HCT116 (cell line): ENCODE measurements around the gene VAV2. TPM values are rescaled to one million over a fixed set of nuclear protein-coding genes. Genes with fewer than 3 reads are reported as not detected.
A peak's percentile ranks its signal among the peaks of the same experiment; 100 is the strongest.

Source experiments
- ATAC-seq: fragments of 200-7000 bp; cut with Tn5 transposase; 2 replicates; pipeline ENCODE4 v1.9.1; 2020; ENCODE audit warnings: mild to moderate bottlenecking, moderate library complexity
- BruUV-seq: library from RNA; stranded (reverse); fragments of 400-500 nt; replicated peaks from 2 replicates; lab custom pipeline; 2021; lab: Mats Ljungman, UMichigan
- CTCF ChIA-PET: fragments of 300-600 bp; sonication (Branson Sonifier 250); formaldehyde crosslinking; loops from one replicate; lab custom pipeline; 2021; ENCODE audit warnings: antibody characterized with exemption; lab: Charles Lee
- POLR2A ChIA-PET: fragments of 300-600, 350-600 bp; sonication (Branson Sonifier 250); formaldehyde crosslinking; loops from one replicate; lab custom pipeline; 2021; ENCODE audit warnings: antibody characterized with exemption; lab: Charles Lee
- RAD21 ChIA-PET, 2 experiments: fragments of 300-600 bp; sonication (Branson Sonifier 250); formaldehyde crosslinking; loops; one replicate each; lab custom pipeline; 2023; ENCODE audit warnings: low total read pairs in 2 of 2; ENCODE audit not compliant: uncharacterized antibody in 2 of 2, unreplicated experiment in 2 of 2, low non-redundant PET in 1 of 2; lab: Charles Lee
- DNase-seq: peaks from one replicate; pipeline ENCODE4 v3.0.0-alpha.2; 2010; ENCODE audit warnings: low read depth, low spot score
- H2AFZ ChIP-seq: fragments of 200-600 bp; shearing (Covaris generic), sonication (generic); 2 replicates; pipeline ENCODE4 v1.6.1; 2017; ENCODE audit warnings: low read depth, mixed run types, mixed read lengths, antibody characterized with exemption, low read length; ENCODE audit not compliant: poor library complexity, severe bottlenecking
- H3K27ac ChIP-seq: 2 replicates; pipeline ENCODE4 v1.5.1; 2012; ENCODE audit warnings: low read depth, low read length
- H3K27me3 ChIP-seq: fragments of 200-600 bp; sonication (generic); 2 replicates; pipeline ENCODE4 v1.6.1; 2016; ENCODE audit warnings: mixed run types, low read length, mixed read lengths; ENCODE audit not compliant: insufficient read depth
- H3K36me3 ChIP-seq, 2 experiments: fragments of 200-500 bp in 1 of 2; fragments of 200-600 bp in 1 of 2; sonication (Bioruptor generic) in 1 of 2; sonication (generic) in 1 of 2; 2 replicates each; pipeline versions ENCODE4 v1.5.1 to v1.6.1; 2014 to 2016; ENCODE audit warnings: low read length in 2 of 2, inconsistent platforms in 1 of 2, mixed read lengths in 1 of 2, mixed run types in 1 of 2; ENCODE audit not compliant: insufficient read depth in 2 of 2, control insufficient read depth in 1 of 2
- H3K4me1 ChIP-seq, 2 experiments: fragments of 200-600 bp in 1 of 2; sonication (generic) in 1 of 2; 2 replicates each; pipeline versions ENCODE4 v1.5.1 to v1.6.1; 2012 to 2017; ENCODE audit warnings: low read length in 2 of 2, inconsistent platforms in 1 of 2, mild to moderate bottlenecking in 1 of 2, mixed read lengths in 1 of 2, mixed run types in 1 of 2, moderate library complexity in 1 of 2; ENCODE audit not compliant: insufficient read depth in 2 of 2, control insufficient read depth in 1 of 2
- H3K4me2 ChIP-seq: fragments of 200-600 bp; sonication (generic); 2 replicates; pipeline ENCODE4 v1.6.1; 2017; ENCODE audit warnings: mixed run types, low read length, mixed read lengths
- H3K4me3 ChIP-seq, 2 experiments: fragments of 200-600 bp in 1 of 2; sonication (generic) in 1 of 2; replicated peaks in 1 of 2; 2 replicates each; pipeline ENCODE4 v1.5.1; 2011 to 2016; ENCODE audit warnings: low read length in 2 of 2, control low read depth in 1 of 2, low read depth in 1 of 2, mild to moderate bottlenecking in 1 of 2, mixed read lengths in 1 of 2, mixed run types in 1 of 2
- H3K79me2 ChIP-seq: fragments of 200-600 bp; sonication (generic); 2 replicates; pipeline ENCODE4 v1.6.1; 2017; ENCODE audit warnings: mild to moderate bottlenecking, mixed run types, low read length, moderate library complexity, mixed read lengths; ENCODE audit not compliant: insufficient read depth
- H3K9ac ChIP-seq: fragments of 200-600 bp; sonication (generic); 2 replicates; pipeline ENCODE4 v1.6.1; 2016; ENCODE audit warnings: low read length, mixed read lengths
- H3K9me2 ChIP-seq: fragments of 200-600 bp; sonication (generic), shearing (Covaris generic); 2 replicates; pipeline ENCODE4 v1.6.1; 2017; ENCODE audit warnings: mixed run types, mild to moderate bottlenecking, moderate library complexity; ENCODE audit not compliant: insufficient read depth
- H3K9me3 ChIP-seq, 2 experiments: fragments of 200-500 bp in 1 of 2; fragments of 200-600 bp in 1 of 2; sonication (Bioruptor generic) in 1 of 2; sonication (generic) in 1 of 2; 2 replicates each; pipeline ENCODE4 v1.6.1; 2014 to 2017; ENCODE audit warnings: low read length in 2 of 2, mixed read lengths in 2 of 2, inconsistent platforms in 1 of 2, low read depth in 1 of 2, mild to moderate bottlenecking in 1 of 2, mixed run types in 1 of 2, moderate library complexity in 1 of 2; ENCODE audit not compliant: control insufficient read depth in 1 of 2, insufficient read depth in 1 of 2
- H4K20me1 ChIP-seq: fragments of 200-600 bp; sonication (generic), shearing (Covaris generic); 2 replicates; pipeline ENCODE4 v1.6.1; 2017; ENCODE audit warnings: mixed run types, mild to moderate bottlenecking, moderate library complexity; ENCODE audit not compliant: insufficient read depth
- CBX3 ChIP-seq: IDR thresholded peaks from 2 replicates; pipeline ENCODE4 v1.6.1; 2012; ENCODE audit warnings: low read depth
- EGR1 ChIP-seq: IDR thresholded peaks from 2 replicates; pipeline ENCODE4 v1.6.1; 2012; ENCODE audit warnings: low read depth
- ELF1 ChIP-seq: IDR thresholded peaks from 2 replicates; pipeline ENCODE4 v1.6.1; 2012; ENCODE audit warnings: low read depth, borderline replicate concordance
- EZH2 ChIP-seq: fragments of 200-600 bp; sonication (generic); IDR thresholded peaks from 2 replicates; pipeline ENCODE4 v1.6.1; 2017; ENCODE audit warnings: antibody characterized with exemption, mixed run types
- EZH2phosphoT487 ChIP-seq: fragments of 200-600 bp; IDR thresholded peaks from 2 replicates; pipeline ENCODE4 v1.6.1; 2018; ENCODE audit warnings: antibody characterized with exemption, borderline replicate concordance
- JUND ChIP-seq: IDR thresholded peaks from 2 replicates; pipeline ENCODE4 v1.6.1; 2012
- POLR2AphosphoS5 ChIP-seq: IDR thresholded peaks from 2 replicates; pipeline ENCODE4 v1.6.1; 2011; ENCODE audit warnings: mild to moderate bottlenecking, low read depth, low read length, moderate library complexity
- RAD21 ChIP-seq: IDR thresholded peaks from 2 replicates; pipeline ENCODE4 v1.6.1; 2012; ENCODE audit warnings: low read depth, mild to moderate bottlenecking
- SIN3A ChIP-seq: IDR thresholded peaks from 2 replicates; pipeline ENCODE4 v1.6.1; 2012; ENCODE audit warnings: low read depth
- SP1 ChIP-seq: IDR thresholded peaks from 2 replicates; pipeline ENCODE4 v1.6.1; 2012; ENCODE audit warnings: low read depth
- SRF ChIP-seq: IDR thresholded peaks from 2 replicates; pipeline ENCODE4 v1.6.1; 2012; ENCODE audit warnings: low read depth
- TCF7L2 ChIP-seq: IDR thresholded peaks from 2 replicates; pipeline ENCODE4 v1.7.0; 2011; ENCODE audit warnings: borderline replicate concordance, inconsistent platforms; ENCODE audit not compliant: insufficient read depth, insufficient read length; ENCODE audit errors: extremely low read depth
- YY1 ChIP-seq: IDR thresholded peaks from 2 replicates; pipeline ENCODE4 v1.6.1; 2011; ENCODE audit warnings: low read length, low read depth, moderate library complexity, mild to moderate bottlenecking; ENCODE audit not compliant: insufficient replicate concordance; ENCODE audit errors: extremely low read depth
- ZFX ChIP-seq: fragments of 450-650 bp; IDR thresholded peaks from 2 replicates; pipeline ENCODE4 v1.6.1; 2017
- intact Hi-C: fragments of 100-400 bp; cut with micrococcal nuclease; formaldehyde crosslinking; loops from 2 replicates; pipeline ENCODE4 v1.10.0; 2022
- total RNA-seq: library from RNA; stranded (reverse); gene quantifications from one replicate; pipeline ENCODE4 v1.2.1, GENCODE V29; 2021; ENCODE audit not compliant: unreplicated experiment
- TF ChIP-seq, protein P1 (sequence below): IDR thresholded peaks from 2 replicates; pipeline ENCODE4 v1.6.1; 2011; ENCODE audit warnings: mild to moderate bottlenecking, low read length, moderate library complexity; ENCODE audit not compliant: insufficient replicate concordance; ENCODE audit errors: extremely low read depth
- TF ChIP-seq, protein P2 (sequence below): IDR thresholded peaks from 2 replicates; pipeline ENCODE4 v1.6.1; 2012
- TF ChIP-seq, protein P3 (sequence below), 3 experiments: fragments of 200-600 bp in 1 of 3; sonication (generic) in 1 of 3; IDR thresholded peaks in 2 of 3; conservative IDR thresholded peaks in 1 of 3; 2 replicates each; pipeline ENCODE4 v1.5.1; 2012 to 2017; ENCODE audit warnings: low read depth in 2 of 3, low read length in 2 of 3, antibody characterized with exemption in 1 of 3, borderline replicate concordance in 1 of 3, control low read depth in 1 of 3, mild to moderate bottlenecking in 1 of 3, mixed read lengths in 1 of 3, mixed run types in 1 of 3, moderate library complexity in 1 of 3; ENCODE audit not compliant: insufficient read depth in 1 of 3

VAV2 gene
- total RNA-seq, 1 experiment from 2014 or later, result 33.2 TPM

- no TSS peak for BruUV-seq
- ChIA-PET RAD21 (no interaction called here), POLR2A (no interaction called here), CTCF (no interaction called here)
- Histone ChIP-seq H3K9me3 (no peaks in the 10 kb centered on the region), H3K4me1 (no peaks in the 10 kb centered on the region), H4K20me1 (no peaks in the 10 kb centered on the region), H3K4me2 (no peak overlapping the region), H2AFZ (no peak overlapping the region), H3K27me3 (no peaks in the 10 kb centered on the region), H3K9me2 (no peaks in the 10 kb centered on the region), H3K9ac (no peak overlapping the region), H3K36me3 (no peaks in the 10 kb centered on the region), H3K4me3 (no peak overlapping the region), H3K79me2 (no peaks in the 10 kb centered on the region), H3K27ac (no peak overlapping the region)
- DNase-seq, result no peak
- intact Hi-C loops, result no loop called here
- ATAC-seq, result peak; percentile 29; the same call in 1 of the 2 replicates
- TF ChIP-seq SP1 (no peak), SRF (no peak), EGR1 (no peak), YY1 (no peak), EZH2phosphoT487 (no peak), ELF1 (no peak), EZH2 (no peak), POLR2AphosphoS5 (no peak), ZFX (no peak), JUND (no peak), SIN3A (no peak), CBX3 (no peak), TCF7L2 (no peak), RAD21 (no peak)
- TF ChIP-seq, protein P1, sequence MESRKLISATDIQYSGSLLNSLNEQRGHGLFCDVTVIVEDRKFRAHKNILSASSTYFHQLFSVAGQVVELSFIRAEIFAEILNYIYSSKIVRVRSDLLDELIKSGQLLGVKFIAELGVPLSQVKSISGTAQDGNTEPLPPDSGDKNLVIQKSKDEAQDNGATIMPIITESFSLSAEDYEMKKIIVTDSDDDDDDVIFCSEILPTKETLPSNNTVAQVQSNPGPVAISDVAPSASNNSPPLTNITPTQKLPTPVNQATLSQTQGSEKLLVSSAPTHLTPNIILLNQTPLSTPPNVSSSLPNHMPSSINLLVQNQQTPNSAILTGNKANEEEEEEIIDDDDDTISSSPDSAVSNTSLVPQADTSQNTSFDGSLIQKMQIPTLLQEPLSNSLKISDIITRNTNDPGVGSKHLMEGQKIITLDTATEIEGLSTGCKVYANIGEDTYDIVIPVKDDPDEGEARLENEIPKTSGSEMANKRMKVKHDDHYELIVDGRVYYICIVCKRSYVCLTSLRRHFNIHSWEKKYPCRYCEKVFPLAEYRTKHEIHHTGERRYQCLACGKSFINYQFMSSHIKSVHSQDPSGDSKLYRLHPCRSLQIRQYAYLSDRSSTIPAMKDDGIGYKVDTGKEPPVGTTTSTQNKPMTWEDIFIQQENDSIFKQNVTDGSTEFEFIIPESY, result no peak
- TF ChIP-seq, protein P2, sequence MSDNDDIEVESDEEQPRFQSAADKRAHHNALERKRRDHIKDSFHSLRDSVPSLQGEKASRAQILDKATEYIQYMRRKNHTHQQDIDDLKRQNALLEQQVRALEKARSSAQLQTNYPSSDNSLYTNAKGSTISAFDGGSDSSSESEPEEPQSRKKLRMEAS, result no peak
- TF ChIP-seq, protein P3, sequence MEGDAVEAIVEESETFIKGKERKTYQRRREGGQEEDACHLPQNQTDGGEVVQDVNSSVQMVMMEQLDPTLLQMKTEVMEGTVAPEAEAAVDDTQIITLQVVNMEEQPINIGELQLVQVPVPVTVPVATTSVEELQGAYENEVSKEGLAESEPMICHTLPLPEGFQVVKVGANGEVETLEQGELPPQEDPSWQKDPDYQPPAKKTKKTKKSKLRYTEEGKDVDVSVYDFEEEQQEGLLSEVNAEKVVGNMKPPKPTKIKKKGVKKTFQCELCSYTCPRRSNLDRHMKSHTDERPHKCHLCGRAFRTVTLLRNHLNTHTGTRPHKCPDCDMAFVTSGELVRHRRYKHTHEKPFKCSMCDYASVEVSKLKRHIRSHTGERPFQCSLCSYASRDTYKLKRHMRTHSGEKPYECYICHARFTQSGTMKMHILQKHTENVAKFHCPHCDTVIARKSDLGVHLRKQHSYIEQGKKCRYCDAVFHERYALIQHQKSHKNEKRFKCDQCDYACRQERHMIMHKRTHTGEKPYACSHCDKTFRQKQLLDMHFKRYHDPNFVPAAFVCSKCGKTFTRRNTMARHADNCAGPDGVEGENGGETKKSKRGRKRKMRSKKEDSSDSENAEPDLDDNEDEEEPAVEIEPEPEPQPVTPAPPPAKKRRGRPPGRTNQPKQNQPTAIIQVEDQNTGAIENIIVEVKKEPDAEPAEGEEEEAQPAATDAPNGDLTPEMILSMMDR (IDR thresholded peaks at IDR 0.05 in 2 of 3, conservative IDR thresholded peaks at IDR 0.05 in 1 of 3; ENCODE audit: borderline replicate concordance in 1 of 3, insufficient read depth in 1 of 3, low read depth in 2 of 3, low read length in 2 of 3), result no peak
Measured at GRCh38 chr9:133715295-133715865, 276.7 kb downstream of the VAV2 start.
